CD4-positive, alpha-beta T cell treated with Interleukin-15 for 1 hour (primary cell): Measurements from ENCODE around the gene SLC12A7.
"Not testable (repeated sequence)": the region's sequence is repeated elsewhere in the genome, so short reads cannot be mapped to it uniquely, and the experiment has no call there.

Experiments used
- DNase-seq: peaks from one replicate; pipeline ENCODE4 v3.0.0-alpha.2; 2020

The SLC12A7 gene

GRCh38 chr5:1076406-1076805 is 35.5 kb downstream of the SLC12A7 start:
- DNase-seq, result no peak

- DNase-seq, result no peak
These were observed 35.9 kb downstream of the SLC12A7 start for GRCh38 chr5:1075931-1076330.

GRCh38 chr5:1075555-1075881 is 36.3 kb downstream of the SLC12A7 start:
- no peak for DNase-seq

GRCh38 chr5:1074816-1075554 is 36.9 kb downstream of the SLC12A7 start:
- no peak for DNase-seq

- DNase-seq, result no peak
These were observed 37.6 kb downstream of the SLC12A7 start for GRCh38 chr5:1074226-1074625.

- no peak for DNase-seq
These were observed 38.4 kb downstream of the SLC12A7 start for GRCh38 chr5:1073239-1074102.

GRCh38 chr5:1069720-1070088 is 42.2 kb downstream of the SLC12A7 start:
- no peak for DNase-seq

GRCh38 chr5:1068895-1069719 is 42.8 kb downstream of the SLC12A7 start:
- DNase-seq, result no peak

GRCh38 chr5:1068204-1068894 is 43.5 kb downstream of the SLC12A7 start:
- DNase-seq, result no peak

- no peak for DNase-seq
These were observed 44.4 kb downstream of the SLC12A7 start for GRCh38 chr5:1067141-1068121.

- DNase-seq, result no peak
These were observed 45.2 kb downstream of the SLC12A7 start for GRCh38 chr5:1066676-1067075.

GRCh38 chr5:1065891-1066650 is 45.8 kb downstream of the SLC12A7 start:
- DNase-seq, result no peak

GRCh38 chr5:1065143-1065750 is 46.6 kb downstream of the SLC12A7 start:
- no peak for DNase-seq

GRCh38 chr5:1064383-1065142 is 47.3 kb downstream of the SLC12A7 start:
- DNase-seq, result no peak

- DNase-seq, result no peak
These were observed 48.0 kb downstream of the SLC12A7 start for GRCh38 chr5:1063661-1064382.

- DNase-seq, result no peak
These were observed 48.9 kb downstream of the SLC12A7 start for GRCh38 chr5:1062761-1063568.

GRCh38 chr5:1061916-1062315 is 49.9 kb downstream of the SLC12A7 start:
- no peak for DNase-seq

- not testable (repeated sequence) for DNase-seq
These were observed 50.6 kb downstream of the SLC12A7 start for GRCh38 chr5:1061292-1061691.
